Peyer's patch (tissue), 4 donors: ENCODE results near the gene CORO7.

Experiments used
- CTCF ChIP-seq, 6 experiments: fragments of 450-650 bp in 4 of 6; fragments of 200-600 bp in 2 of 6; sonication (generic) in 1 of 6; IDR thresholded peaks; one replicate each; pipeline ENCODE4 v1.5.1; 2017 to 2019; ENCODE audit warnings: antibody characterized with exemption in 6 of 6, mild to moderate bottlenecking in 3 of 6, moderate library complexity in 1 of 6
- POLR2A ChIP-seq, 2 donors: fragments of 450-650 bp; IDR thresholded peaks; one replicate each; pipeline ENCODE4 v1.5.1; 2017; ENCODE audit warnings: antibody characterized with exemption in 2 of 2, mild to moderate bottlenecking in 2 of 2, moderate library complexity in 2 of 2

DNA sequence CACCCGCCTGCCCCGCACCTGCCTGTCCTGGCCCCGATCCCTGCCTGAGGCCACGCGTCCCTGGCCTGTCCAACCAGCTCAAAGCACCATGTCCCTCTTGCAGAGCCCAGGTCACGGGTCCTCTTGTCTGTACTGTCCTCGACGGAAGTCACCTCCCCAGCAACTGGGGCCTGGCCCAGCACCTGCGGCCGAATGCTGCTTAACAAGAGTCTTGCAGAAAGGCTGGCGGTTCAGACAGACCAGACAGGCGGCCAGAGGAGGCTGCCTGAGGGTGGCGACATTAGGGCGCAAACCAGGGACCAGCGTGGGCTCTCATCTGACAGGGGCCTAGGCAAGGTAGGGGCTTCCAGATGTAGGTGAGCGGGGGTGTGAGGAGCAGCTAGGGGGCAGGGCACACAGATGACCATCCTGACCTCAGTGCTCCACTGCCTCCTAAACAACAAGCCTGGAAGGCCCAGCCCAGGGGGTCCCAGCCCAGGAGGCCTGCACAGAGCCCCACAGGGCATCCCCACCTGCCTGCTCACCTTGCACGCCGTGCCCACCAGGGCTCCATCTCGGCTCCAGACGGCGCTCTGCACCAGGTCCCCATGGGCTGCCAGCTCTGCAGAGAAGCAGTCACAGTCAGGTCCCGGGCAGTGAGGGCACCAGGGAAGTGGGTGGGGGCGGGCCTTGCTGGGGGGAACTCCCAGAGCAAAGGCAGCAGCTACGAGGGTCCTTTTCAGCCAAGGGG, 11.3 kb downstream of the CORO7 start:
- TF ChIP-seq POLR2A (IDR thresholded peaks at IDR 0.05) (no peak), CTCF (IDR thresholded peaks at IDR 0.05) (no peak)
